IMR-90 (cell line): ENCODE data around the gene FOXN4.

Experiments
- BHLHE40 ChIP-seq: fragments of 150-350 bp; IDR thresholded peaks from 2 replicates; pipeline ENCODE4 v1.6.1; 2016; ENCODE audit warnings: mild to moderate bottlenecking, low read depth, low read length
- CEBPB ChIP-seq: IDR thresholded peaks from 2 replicates; pipeline ENCODE4 v1.6.1; 2012; ENCODE audit warnings: low read depth, low read length, improper control_type of control experiment
- CTCF ChIP-seq: conservative IDR thresholded peaks from 2 replicates; pipeline ENCODE4 v1.5.1; 2012; ENCODE audit warnings: mild to moderate bottlenecking, low read depth, low read length, improper control_type of control experiment
- MAFK ChIP-seq: IDR thresholded peaks from 2 replicates; pipeline ENCODE4 v1.6.1; 2012; ENCODE audit warnings: low read depth, low read length, improper control_type of control experiment
- MAZ ChIP-seq: IDR thresholded peaks from 2 replicates; pipeline ENCODE4 v1.6.1; 2012; ENCODE audit warnings: low read depth, mild to moderate bottlenecking, low read length, improper control_type of control experiment, moderate library complexity, borderline replicate concordance
- MXI1 ChIP-seq: IDR thresholded peaks from 2 replicates; pipeline ENCODE4 v1.6.1; 2012; ENCODE audit warnings: low read depth, mild to moderate bottlenecking, low read length, moderate library complexity, borderline replicate concordance
- NFE2L2 ChIP-seq: fragments of 150-350 bp; IDR thresholded peaks from 2 replicates; pipeline ENCODE4 v1.6.1; 2016; ENCODE audit warnings: low read depth, mild to moderate bottlenecking, low read length
- POLR2A ChIP-seq: IDR thresholded peaks from 2 replicates; pipeline ENCODE4 v1.6.1; 2012; ENCODE audit warnings: mild to moderate bottlenecking, low read depth, low read length
- RAD21 ChIP-seq: IDR thresholded peaks from 2 replicates; pipeline ENCODE4 v1.6.1; 2012; ENCODE audit warnings: low read length, improper control_type of control experiment
- RCOR1 ChIP-seq: IDR thresholded peaks from 2 replicates; pipeline ENCODE4 v1.6.1; 2012; ENCODE audit warnings: mild to moderate bottlenecking, low read length, improper control_type of control experiment; ENCODE audit not compliant: insufficient replicate concordance
- RFX5 ChIP-seq: IDR thresholded peaks from 2 replicates; pipeline ENCODE4 v1.8.0; 2012; ENCODE audit warnings: low read depth, mild to moderate bottlenecking, low read length, moderate library complexity
- SMC3 ChIP-seq: fragments of 150-350 bp; IDR thresholded peaks from 2 replicates; pipeline ENCODE4 v1.6.1; 2016; ENCODE audit warnings: low read depth, mild to moderate bottlenecking, antibody characterized with exemption, low read length, moderate library complexity
- USF2 ChIP-seq: fragments of 150-350 bp; IDR thresholded peaks from 2 replicates; pipeline ENCODE4 v1.6.1; 2017; ENCODE audit warnings: mild to moderate bottlenecking, antibody characterized with exemption, low read length, low read depth
- TF ChIP-seq, protein P1 (sequence below): fragments of 150-350 bp; IDR thresholded peaks from 2 replicates; pipeline ENCODE4 v1.6.1; 2016; ENCODE audit warnings: low read depth, mild to moderate bottlenecking, low read length, moderate library complexity, borderline replicate concordance

DNA sequence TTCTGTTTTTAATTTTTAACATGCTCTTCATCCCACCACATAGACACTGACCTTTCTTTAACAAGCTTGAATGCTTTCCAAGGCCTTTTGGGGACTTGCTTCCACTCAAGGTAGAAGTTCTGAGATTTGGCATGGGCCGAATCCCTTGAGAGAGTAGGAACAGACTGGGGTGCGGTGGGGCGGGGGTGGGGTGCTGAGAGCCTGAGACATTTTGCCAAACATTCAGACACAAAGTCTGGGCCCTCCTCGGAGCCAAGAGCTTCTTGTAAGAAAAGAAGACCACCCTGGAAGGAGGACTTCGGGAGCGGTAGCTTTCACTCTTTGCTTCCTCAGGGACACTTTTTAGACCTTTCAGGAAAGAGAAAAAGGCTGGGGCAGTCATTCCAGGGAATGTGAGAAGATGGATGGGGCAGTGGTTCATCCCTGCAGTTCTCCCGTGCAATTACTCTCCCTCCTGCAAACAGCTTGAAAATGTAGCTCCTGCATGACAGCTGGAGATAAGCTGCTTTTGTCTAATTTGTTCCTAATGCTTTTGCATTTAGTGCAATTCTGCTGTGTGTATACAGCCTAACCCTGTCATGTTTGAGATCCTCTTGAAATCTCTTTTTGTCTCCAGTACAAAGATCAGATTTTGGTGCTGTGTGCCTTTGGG lies 22.3 kb upstream of the FOXN4 start:
- no peak for TF ChIP-seq RAD21
- TF ChIP-seq POLR2A = no peak
- TF ChIP-seq CTCF = no peak
- no peak for TF ChIP-seq RCOR1
- TF ChIP-seq CEBPB = no peak
- TF ChIP-seq MXI1 = no peak
- no peak for TF ChIP-seq SMC3
- no peak for TF ChIP-seq MAFK
- no peak for TF ChIP-seq MAZ
- no peak for TF ChIP-seq BHLHE40
- TF ChIP-seq, protein P1, sequence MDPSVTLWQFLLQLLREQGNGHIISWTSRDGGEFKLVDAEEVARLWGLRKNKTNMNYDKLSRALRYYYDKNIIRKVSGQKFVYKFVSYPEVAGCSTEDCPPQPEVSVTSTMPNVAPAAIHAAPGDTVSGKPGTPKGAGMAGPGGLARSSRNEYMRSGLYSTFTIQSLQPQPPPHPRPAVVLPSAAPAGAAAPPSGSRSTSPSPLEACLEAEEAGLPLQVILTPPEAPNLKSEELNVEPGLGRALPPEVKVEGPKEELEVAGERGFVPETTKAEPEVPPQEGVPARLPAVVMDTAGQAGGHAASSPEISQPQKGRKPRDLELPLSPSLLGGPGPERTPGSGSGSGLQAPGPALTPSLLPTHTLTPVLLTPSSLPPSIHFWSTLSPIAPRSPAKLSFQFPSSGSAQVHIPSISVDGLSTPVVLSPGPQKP = no peak
- TF ChIP-seq RFX5 = no peak
- TF ChIP-seq USF2 = no peak
- TF ChIP-seq NFE2L2 = no peak
